Retina (tissue), 1 donor: ENCODE data around the gene C1QB.
"Not testable (repeated sequence)": the region's sequence is repeated elsewhere in the genome, so short reads cannot be mapped to it uniquely, and the experiment has no call there.

Experiments
- DNase-seq: peaks from one replicate; pipeline ENCODE4 v3.0.0-alpha.2; 2016

The C1QB gene

DNA sequence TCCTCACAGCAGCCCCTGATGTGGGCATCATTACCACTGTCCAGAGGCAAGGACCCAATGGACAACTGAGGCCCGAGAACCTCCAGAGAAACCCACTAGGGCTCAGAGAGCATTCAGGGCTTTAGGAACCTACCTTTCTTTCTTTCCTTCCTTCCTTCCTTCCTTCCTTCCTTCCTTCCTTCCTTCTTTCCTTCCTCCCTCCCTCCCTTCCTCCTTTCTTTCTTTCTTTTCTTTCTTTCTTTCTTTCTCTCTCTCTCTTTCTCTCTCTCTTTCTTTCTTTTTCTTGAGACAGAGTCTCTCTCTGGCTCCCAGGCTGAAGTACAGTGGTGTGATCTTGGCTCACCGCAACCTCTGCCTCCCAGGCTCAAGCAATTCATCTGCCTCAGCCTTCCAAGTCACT, 15.8 kb downstream of the C1QB start:
- not testable (repeated sequence) for DNase-seq

DNA sequence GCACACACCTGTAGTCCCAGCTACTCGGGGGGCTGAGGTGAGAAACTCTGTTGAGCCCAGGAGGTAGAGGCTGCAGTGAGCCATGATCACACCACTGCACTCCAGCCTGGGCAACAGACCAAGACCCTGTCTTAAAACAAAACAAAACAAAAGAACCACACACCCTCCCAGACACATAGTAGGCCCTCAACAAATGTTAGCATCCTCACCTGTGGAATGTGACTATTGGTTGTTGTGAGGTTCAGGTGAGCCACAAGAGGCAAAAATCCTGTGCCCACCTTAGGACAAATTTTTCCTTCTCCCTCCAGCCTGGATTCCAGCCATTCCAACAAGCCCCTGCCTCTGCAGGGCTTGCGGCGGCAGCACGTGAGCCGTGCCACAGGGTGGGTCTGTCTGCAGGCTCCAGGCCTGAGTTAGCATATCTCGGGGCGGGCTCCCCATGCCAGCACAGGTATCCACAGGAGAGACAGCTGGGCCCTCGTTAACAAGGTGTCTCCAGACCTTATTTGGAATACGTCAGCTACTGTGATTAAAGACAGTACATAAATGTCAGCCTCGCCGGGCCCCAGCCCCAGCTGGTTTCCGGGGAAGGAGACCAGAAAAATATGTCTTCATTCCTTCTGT, 17.4 kb downstream of the C1QB start:
- DNase-seq = peak; percentile 28

DNA sequence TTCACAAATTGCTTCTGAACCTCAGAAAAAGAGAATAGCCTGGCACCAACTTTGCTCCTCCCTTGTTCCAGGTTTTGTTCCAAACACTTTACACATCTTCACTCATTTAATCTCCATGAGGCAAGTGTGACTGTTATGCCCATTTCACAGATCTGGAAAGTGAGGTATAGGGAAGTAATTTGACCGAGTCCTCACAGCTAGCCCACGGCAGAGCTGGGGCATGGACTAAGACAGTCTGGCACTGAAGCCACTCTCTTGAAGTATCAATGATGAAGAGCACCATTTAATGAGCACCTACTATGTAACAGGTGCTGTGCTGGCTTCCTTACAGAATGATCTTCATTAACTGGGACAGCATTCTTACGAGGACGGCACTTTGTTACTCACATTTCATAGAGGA, 19.0 kb downstream of the C1QB start:
- DNase-seq = no peak

DNA sequence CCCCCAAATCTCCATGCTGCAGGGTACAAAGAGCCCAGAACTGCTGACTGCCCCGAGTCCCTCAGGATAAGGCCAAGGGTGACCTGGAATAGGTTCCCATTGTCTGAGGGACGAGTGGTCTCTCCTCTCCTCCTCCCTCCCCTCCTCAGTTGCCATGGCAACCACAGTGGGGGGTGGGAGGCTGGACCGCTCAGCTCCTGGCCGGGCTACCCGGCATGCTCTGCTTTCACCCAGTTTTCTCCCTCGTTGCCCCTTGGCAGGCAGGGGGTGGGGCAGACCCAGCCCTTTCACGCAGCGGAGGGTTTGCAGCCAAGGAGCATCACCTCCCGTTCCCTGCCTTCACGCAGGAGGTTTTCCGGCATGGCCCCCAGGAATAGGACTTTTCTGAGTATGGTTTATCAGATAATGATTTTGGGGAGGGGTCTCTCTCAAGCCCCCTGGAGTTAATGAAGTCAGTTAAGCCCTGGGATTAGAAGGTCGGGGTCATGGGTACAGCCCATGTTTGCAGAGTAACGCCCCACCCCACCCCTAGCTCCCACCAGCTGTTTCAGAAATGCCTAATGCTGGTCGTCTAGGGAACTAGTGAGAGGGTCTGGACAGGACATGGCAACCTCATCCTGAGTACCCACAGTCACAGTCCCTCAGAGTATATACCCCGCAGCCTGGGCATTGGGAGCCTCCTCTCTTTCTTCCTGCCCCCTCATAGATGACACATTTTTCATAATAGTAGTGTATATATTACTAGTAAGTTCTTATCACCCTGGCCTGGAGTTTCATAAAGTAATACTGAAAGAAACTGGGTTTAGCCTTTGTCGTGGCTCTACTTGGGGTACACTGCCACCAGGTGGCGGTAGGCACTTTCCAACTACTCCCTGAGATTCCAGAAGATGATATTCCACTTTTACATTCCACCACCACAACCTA, 20.7 kb downstream of the C1QB start:
- DNase-seq = peak; percentile 97

GRCh38 chr1:22674410-22674749, 21.3 kb downstream of the C1QB start:
- DNase-seq = no peak

DNA sequence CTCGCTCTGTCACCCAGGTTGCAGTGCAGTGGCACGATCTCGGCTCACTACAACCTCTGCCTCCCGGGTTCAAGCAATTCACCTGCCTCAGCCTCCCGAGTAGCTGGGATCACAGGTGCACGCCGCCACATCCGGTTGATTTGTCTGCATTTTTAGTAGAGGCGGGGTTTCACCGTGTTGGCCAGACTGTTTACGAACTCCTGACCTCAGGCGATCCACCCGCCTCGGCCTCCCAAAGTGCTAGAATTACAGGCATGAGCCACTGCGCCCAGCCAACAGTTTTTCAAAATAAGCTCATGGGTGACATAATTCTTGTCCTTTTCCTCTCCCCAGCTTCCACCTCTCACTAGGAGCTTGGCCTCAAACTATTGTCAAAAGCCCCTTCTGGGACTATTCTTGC, 23.1 kb downstream of the C1QB start:
- not testable (repeated sequence) for DNase-seq

DNA sequence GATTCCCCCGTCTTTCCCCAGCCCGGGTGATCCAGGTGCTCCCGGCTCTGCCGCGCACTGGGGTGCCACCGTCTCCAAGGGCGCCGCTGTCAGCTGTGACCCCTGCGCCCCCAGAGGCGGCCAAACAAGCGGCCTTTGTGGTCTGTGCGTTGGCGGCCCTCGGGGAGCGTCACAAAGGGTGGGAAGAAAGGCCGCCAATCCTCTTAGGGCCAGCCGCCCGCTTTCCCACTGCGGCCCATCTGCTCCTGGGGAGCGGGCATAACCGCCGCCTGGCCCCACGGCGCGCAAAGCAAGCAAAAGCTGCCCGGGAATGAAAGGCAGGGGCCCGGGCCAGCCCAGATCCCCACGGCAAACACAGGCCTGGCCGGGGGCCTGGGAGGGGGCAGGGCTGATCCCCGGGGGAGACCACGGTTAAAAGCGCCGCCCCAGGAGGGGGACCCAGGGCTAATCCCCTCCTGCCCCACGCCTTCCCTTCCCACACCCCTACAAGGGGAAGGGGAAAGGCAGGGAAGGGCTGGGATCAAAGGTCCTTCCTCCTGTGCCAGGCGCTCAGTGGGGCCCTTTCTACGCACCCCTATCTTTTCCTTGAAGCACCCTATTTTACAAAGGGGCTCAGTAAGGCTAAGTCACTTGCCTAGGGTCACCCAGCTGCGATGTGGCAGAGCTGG, 24.0 kb downstream of the C1QB start:
- DNase-seq = peak; percentile 84

DNA sequence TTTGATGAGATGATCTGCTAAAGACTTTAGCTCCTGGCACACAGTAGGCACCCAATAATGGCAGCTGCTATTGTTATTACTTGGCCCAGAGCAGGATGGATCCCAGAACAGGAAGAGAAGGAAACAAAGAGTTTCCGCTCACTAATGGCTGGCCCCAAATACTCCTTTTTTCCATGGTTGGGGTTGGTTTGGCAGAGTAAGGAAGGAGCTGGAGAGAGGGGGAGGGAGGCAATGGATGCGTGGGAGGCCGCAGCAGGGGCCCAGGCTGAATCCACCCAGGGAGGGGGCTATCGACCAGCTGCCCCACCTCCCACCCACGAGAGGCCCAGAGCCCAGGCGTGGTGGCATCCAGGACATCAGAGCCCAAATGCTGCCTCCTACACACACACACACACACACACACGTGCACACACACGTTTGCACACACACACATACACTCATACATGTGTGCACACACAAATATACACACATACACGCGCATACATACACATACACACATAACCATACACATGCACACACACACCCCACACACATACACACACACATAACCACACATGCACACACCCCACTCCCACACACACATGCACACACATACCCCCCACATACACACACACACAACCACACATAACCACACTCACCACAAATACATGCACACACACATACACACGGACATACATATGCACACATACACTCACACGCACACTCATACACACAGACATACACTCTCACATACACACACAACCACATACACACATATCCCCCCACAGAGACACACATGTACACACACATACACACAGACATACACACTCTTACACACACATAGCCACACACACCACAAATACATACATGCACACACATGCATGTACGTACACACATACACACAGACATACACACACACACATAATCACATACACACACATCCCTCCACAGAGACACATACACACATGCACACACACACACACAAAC, 25.2 kb downstream of the C1QB start:
- peak; percentile 34 for DNase-seq

DNA sequence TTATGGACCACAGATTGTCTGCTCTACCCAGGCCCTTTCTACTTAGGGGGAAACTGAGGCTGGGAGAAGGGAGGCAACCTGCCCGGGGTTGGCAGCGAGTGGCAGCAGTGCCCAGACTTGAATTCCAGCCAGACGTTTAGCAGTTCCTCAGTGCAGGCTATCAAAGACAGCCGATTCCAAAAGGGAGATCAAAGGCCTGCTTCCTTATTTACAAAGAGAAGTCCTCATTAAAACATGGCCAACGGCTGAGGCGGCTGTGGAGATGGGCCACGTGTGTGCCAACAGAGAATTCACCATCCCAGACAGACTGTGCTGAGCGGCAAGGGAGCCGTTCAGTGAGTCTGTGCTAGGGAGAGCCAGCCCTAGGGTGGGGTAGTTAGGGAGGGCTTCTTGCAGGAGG, 27.7 kb downstream of the C1QB start:
- peak; percentile 27 for DNase-seq

DNA sequence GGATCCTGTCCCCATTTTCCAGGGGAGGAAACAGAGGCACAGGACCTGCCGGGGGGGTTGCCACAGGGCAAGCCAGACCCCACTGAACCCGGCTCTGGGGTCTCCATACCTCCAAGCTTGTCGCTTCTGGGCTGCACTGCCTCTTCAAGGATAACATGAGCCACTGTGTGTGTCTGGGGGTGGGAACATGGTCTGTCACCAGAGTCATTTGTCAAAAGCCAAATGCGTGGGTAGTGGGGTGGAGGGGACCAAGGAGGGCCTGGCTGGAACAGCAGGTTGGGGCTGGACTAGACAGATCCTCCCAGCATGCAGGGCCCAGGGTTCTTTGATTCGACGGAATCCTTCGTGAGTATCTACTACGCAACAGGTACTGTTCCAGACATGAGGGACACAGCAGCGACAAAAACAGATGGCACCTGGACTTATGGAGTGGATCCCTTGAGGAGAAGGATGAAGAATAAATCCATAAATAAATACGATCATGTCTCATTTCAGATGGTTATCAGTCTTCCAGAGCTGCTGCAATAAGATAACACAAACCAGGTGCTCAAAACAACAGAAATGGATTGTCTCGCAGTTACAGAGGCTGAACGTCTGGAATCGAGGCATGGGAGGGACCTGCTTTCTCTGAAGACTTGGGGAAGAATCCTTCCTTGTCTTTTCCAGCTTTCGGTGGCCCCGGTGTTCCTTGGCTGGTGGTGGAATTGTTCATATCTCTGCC, 28.7 kb downstream of the C1QB start:
- DNase-seq = no peak

DNA sequence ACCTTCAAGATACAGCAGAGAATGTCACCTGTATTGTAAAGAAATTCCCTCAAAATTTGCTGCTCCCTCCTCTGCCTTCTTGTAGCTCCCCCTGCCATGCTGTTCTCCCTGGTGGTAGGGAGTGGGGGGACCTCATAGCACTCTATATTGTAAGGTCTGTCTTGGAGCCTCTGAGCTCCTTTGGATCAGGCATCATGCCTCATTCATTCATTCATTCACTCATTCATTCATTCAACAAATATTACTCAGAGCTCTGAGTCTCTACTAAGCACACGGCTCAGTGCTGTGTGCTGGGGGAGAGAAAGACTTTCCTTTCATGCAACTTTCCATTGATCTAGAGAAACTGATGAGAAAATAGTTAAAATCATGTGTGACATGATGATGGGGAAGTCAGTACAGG, 30.5 kb downstream of the C1QB start:
- no peak for DNase-seq

- no peak for DNase-seq
These were observed 32.6 kb downstream of the C1QB start for GRCh38 chr1:22685591-22686059.

DNA sequence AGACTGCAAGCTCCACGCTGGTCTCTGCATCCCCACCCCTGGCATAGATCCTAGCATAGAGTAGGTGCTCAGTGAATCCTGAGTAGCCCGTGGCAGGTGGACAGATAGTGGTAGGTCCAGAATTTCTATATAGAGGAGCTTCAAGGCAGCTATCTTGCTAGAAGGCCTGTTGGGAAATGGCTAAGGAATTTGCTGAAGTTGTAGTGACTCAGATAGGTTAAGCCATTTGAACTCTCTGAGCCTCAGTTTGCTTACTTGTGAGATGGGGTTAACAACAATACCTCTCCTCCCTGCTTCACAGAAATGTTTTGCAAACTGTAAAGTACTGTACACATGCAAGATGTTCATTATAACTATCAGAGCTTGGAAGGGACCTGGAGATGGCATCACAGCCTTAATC, 34.2 kb downstream of the C1QB start:
- no peak for DNase-seq

DNA sequence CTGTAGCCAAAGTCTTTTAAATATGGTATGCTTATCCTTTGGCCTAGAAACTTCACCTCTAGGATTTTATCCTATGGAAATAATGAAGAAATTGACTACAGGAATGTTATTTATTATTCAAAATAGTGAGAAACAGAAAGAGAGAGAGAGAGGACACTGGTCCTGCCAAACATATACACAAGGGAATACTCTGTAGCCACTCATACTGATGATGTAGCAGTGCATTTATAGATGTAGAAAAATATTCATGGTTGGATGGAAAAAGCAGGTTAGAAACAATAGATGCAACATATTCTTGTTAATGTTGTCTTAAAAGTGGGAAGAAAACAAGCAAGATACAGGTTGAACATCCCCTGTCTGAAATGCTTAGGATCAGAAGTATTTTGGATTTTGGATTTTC, 35.4 kb downstream of the C1QB start:
- no peak for DNase-seq

GRCh38 chr1:22689505-22689904, 36.5 kb downstream of the C1QB start:
- DNase-seq = peak; percentile 70

GRCh38 chr1:22691031-22691753, 38.2 kb downstream of the C1QB start:
- peak; percentile 63 for DNase-seq

DNA sequence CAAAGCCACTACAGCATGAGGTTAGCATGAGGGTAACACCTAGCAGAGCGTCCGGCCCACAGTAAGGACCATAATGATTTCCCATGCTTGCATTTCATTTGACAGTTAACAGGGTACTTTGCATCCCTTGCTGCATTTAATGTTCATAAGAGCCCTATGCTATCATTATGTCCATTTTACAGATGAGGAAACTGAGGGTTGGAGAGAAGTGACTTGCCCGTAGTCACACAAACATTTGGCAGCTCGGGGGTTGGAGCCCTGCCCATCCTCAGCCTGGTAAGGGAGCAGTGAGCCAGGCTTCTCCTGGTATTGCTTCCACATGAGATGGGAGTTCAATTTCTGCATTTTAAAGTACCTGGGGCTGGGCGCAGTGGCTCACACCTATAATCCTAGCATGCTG, 41.1 kb downstream of the C1QB start:
- DNase-seq = no peak

GRCh38 chr1:22696610-22697009, 43.6 kb downstream of the C1QB start:
- no peak for DNase-seq

GRCh38 chr1:22697980-22698379, 44.9 kb downstream of the C1QB start:
- DNase-seq = no peak

GRCh38 chr1:22699681-22700520, 46.9 kb downstream of the C1QB start:
- no peak for DNase-seq
